KG1 (cell line): ENCODE measurements around the gene TTC14.

ENCODE experiments used
- DNase-seq: peaks from one replicate; lab custom pipeline; 2025; lab: John Stamatoyannopoulos, UW

TTC14 gene

DNA sequence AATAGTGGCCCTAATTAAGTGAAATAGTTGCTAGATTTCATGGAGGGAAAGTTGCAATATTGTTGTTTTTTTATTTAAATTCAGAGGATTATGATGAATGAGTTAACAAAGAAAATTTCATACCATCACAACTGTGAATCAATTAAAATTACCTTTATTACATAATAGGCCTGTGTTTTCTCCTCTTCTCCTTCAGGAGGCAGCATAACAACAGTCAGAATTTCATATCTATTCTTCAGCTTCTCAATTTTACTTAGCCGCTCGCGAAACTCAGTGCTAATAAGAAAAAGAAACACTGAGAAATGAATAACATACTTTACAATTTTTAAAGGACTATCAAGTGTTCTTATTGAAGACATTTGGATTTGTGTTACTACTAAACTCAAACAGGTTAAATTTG is 29.4 kb downstream of the TTC14 start:
- no peak for DNase-seq

- no peak for DNase-seq
Observed at GRCh38 chr3:180633722-180634121, 31.8 kb downstream of the TTC14 start.

DNA sequence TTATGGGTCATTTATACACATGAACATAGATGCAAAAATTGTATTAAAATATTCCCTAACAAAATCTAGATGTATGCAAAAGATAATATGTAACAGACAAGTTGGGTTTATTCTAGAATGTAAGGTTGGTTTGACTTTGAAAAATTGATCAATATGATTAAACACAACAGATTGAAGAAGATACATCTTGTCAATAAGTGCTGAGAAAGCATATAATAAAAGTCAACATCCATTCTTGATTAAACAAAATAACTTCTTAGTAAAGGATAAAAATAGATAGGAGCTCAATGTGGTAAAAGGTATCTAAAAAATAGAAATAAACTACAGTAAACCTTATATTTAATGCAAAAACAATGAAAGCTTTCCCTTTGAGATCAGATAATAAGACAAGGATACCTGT is 39.0 kb downstream of the TTC14 start:
- DNase-seq, result no peak

DNA sequence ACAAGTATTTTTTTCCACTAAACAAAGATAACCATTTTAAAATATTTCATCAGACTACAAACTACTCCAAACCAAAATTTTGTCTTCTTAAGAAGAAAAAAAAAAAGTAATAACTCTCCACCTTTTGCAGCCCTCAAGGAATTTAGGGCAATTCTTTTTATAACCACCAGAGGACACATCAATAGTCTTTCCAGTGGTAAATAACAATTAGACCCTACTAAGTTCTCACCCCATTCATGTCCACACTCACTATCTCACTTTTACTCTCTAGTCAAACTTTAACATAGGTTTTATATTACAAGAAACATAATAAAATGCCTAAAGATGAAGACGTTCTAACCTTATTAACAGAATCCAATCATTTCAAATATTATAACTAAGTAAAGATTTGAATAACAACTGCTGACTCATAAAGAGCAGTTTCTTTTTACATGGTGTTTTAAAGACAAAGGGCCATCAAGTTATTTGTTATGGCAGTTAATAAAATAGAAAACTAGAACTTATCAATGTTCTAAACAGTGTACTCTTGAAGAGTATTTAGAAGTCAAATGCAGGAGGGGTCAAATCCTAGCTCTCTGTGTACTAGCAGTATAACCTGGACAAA is 44.3 kb downstream of the TTC14 start:
- DNase-seq, result no peak

GRCh38 chr3:180656406-180656805 is 54.4 kb downstream of the TTC14 start:
- no peak for DNase-seq

GRCh38 chr3:180657094-180657493 is 55.1 kb downstream of the TTC14 start:
- no peak for DNase-seq
